GM12878 (cell line): ENCODE results near the gene TMEM126A. TPM values are rescaled to one million over a fixed set of nuclear protein-coding genes. Genes with fewer than 3 reads are reported as not detected.

ENCODE experiments used
- BHLHE40 ChIP-seq, 2 experiments: fragments of 450-650 bp in 1 of 2; IDR thresholded peaks; 2 replicates each; pipeline ENCODE4 v1.6.1; 2011 to 2017; ENCODE audit warnings: low read depth in 2 of 2, borderline replicate concordance in 1 of 2, improper control_type of control experiment in 1 of 2, low read length in 1 of 2, mild to moderate bottlenecking in 1 of 2
- CBX5 ChIP-seq: sonication (generic); IDR thresholded peaks from 2 replicates; pipeline ENCODE4 v1.6.1; 2016; ENCODE audit warnings: low read depth, moderate library complexity, mild to moderate bottlenecking, inconsistent platforms
- GATAD2B ChIP-seq: fragments of 450-650 bp; conservative IDR thresholded peaks from 2 replicates; pipeline ENCODE4 v1.6.1; 2017; ENCODE audit warnings: low read depth, mild to moderate bottlenecking, moderate library complexity
- HSF1 ChIP-seq: fragments of 150-350 bp; IDR thresholded peaks from 2 replicates; pipeline ENCODE4 v1.6.1; 2014; ENCODE audit warnings: mild to moderate bottlenecking, low read depth, low read length
- KAT2A ChIP-seq: conservative IDR thresholded peaks from 2 replicates; pipeline ENCODE4 v1.6.1; 2011; ENCODE audit warnings: low read depth, low read length; ENCODE audit not compliant: control insufficient read depth
- NR2C2 ChIP-seq: IDR thresholded peaks from 2 replicates; pipeline ENCODE4 v1.6.1; 2011; ENCODE audit warnings: borderline replicate concordance, low read depth; ENCODE audit not compliant: control insufficient read depth, insufficient read length
- POLR2AphosphoS2 ChIP-seq: IDR thresholded peaks from 2 replicates; pipeline ENCODE4 v1.6.1; 2011; ENCODE audit warnings: low read depth, mild to moderate bottlenecking, low read length, improper control_type of control experiment, moderate library complexity
- POU2F2 ChIP-seq: IDR thresholded peaks from 3 replicates; pipeline ENCODE4 v1.6.1; 2011; ENCODE audit warnings: low read depth, mild to moderate bottlenecking, low read length, borderline replicate concordance
- RAD51 ChIP-seq: fragments of 450-650 bp; IDR thresholded peaks from 2 replicates; pipeline ENCODE4 v1.6.1; 2016; ENCODE audit warnings: moderate library complexity, mild to moderate bottlenecking, inconsistent platforms
- RELA ChIP-seq: fragments of 450-650 bp; IDR thresholded peaks from 2 replicates; pipeline ENCODE4 v1.8.0; 2014; ENCODE audit warnings: borderline replicate concordance; ENCODE audit not compliant: partially characterized antibody
- RELB ChIP-seq: fragments of 450-650 bp; IDR thresholded peaks from 2 replicates; pipeline ENCODE4 v1.6.1; 2017; ENCODE audit warnings: low read depth, mild to moderate bottlenecking, moderate library complexity
- REST ChIP-seq: IDR thresholded peaks from 2 replicates; pipeline ENCODE4 v1.6.1; 2012; ENCODE audit warnings: mild to moderate bottlenecking, low read depth, low read length
- ZNF217 ChIP-seq: fragments of 450-650 bp; IDR thresholded peaks from 2 replicates; pipeline ENCODE4 v1.6.1; 2017; ENCODE audit warnings: antibody characterized with exemption, mild to moderate bottlenecking
- polyA plus RNA-seq, 11 experiments: library from polyadenylated mRNA; depleted of rRNA in 4 of 11; unstranded in 6 of 11; stranded (reverse) in 5 of 11; fragments of >200 nt; fragmentation: Nextera tagmentation in 4 of 11; fragmentation: Illumina TruSeq in 1 of 11; extraction: Ambion mirVana in 4 of 11; extraction: Trizol in 1 of 11; gene quantifications; 1 replicate in 1 of 11; 2 replicates in 10 of 11; pipeline versions ENCODE4 v1.2.1 to v1.2.3, GENCODE V29; 2011 to 2016; ENCODE audit warnings: inconsistent platforms in 2 of 11, missing spikeins in 2 of 11, low read depth in 1 of 11
- total RNA-seq, 4 experiments: library from RNA; depleted of rRNA in 3 of 4; stranded (reverse); fragments of >200 nt in 3 of 4; fragmentation: Illumina TruSeq in 1 of 4; extraction: Trizol in 1 of 4; gene quantifications; 2 replicates each; pipeline versions ENCODE4 v1.2.1 to v1.2.3, GENCODE V29; 2013 to 2021

TMEM126A gene
- total and polyA plus RNA-seq, 10 of the 15 experiments (the other 5 are each of a cell fraction or from before 2014, with no cell fraction given): 38.6 to 208 (median 71.7) TPM

GRCh38 chr11:85663080-85663752, 15.4 kb downstream of the TMEM126A start (continued):
- TF ChIP-seq CBX5 (no peak), KAT2A (no peak), RELB (no peak), NR2C2 (no peak), GATAD2B (no peak), RELA (no peak), POU2F2 (no peak), POLR2AphosphoS2 (no peak), ZNF217 (no peak), BHLHE40 (IDR thresholded peaks at IDR 0.05; ENCODE audit: borderline replicate concordance in 1 of 2, low read depth in 2 of 2, low read length in 1 of 2) (no peak), REST (no peak), HSF1 (no peak), RAD51 (no peak)
